GM12878 (cell line): ENCODE data around the gene PLPPR2. TPM values are rescaled to one million over a fixed set of nuclear protein-coding genes. Genes with fewer than 3 reads are reported as not detected.
A peak's percentile ranks its signal among the peaks of the same experiment; 100 is the strongest.
"Not testable (repeated sequence)": the region's sequence is repeated elsewhere in the genome, so short reads cannot be mapped to it uniquely, and the experiment has no call there.

Experiments used
- ATAC-seq: fragments of 200-7000 bp; cut with Tn5 transposase; 3 replicates; pipeline ENCODE4 v1.9.1; 2020; ENCODE audit warnings: mild to moderate bottlenecking, moderate library complexity
- BruUV-seq: library from RNA; stranded (reverse); fragments of 400-500 nt; replicated peaks from 2 replicates; lab custom pipeline; 2021; lab: Mats Ljungman, UMichigan
- CTCF ChIA-PET: fragments of 300-600 bp; sonication (Branson Sonifier 250); formaldehyde crosslinking; extraction: SDS; loops from one replicate; lab custom pipeline; 2021; ENCODE audit warnings: inconsistent platforms; lab: Yijun Ruan, JAX
- POLR2A ChIA-PET: fragments of 350-600 bp; formaldehyde crosslinking; extraction: SDS; loops from one replicate; lab custom pipeline; 2021; ENCODE audit warnings: inconsistent platforms; lab: Charles Lee
- RAD21 ChIA-PET: fragments of 300-600 bp; sonication (Branson Sonifier 250); formaldehyde crosslinking; loops from one replicate; lab custom pipeline; 2023; ENCODE audit warnings: antibody characterized with exemption; ENCODE audit not compliant: unreplicated experiment; lab: Charles Lee
- SMC1A ChIA-PET: fragments of 300-600 bp; sonication (Branson Sonifier 250); formaldehyde crosslinking; loops from one replicate; lab custom pipeline; 2023; ENCODE audit not compliant: unreplicated experiment, uncharacterized antibody; lab: Charles Lee
- DNase-seq: peaks from one replicate; pipeline ENCODE4 v3.0.0-alpha.2; 2011; ENCODE audit warnings: low read depth, low spot score
- FAIRE-seq: peaks from 3 replicates; lab custom pipeline; 2011; peaks lifted over from hg19 to GRCh38; lab: Jason Lieb, UNC
- H2AFZ ChIP-seq: 2 replicates; pipeline ENCODE4 v1.6.0; 2011; ENCODE audit warnings: low read depth, low read length, control low read depth; ENCODE audit not compliant: control insufficient read depth
- H3K27ac ChIP-seq: 2 replicates; pipeline ENCODE4 v1.5.1; 2011; ENCODE audit warnings: control low read depth; ENCODE audit not compliant: control insufficient read depth, insufficient read depth
- H3K27me3 ChIP-seq, 2 experiments: replicated peaks in 1 of 2; 2 replicates each; pipeline versions ENCODE4 v1.6.0 to v1.6.1; 2011; ENCODE audit warnings: low read length in 1 of 2; ENCODE audit not compliant: control insufficient read depth in 2 of 2, insufficient read depth in 2 of 2
- H3K36me3 ChIP-seq, 2 experiments: 2 replicates each; pipeline ENCODE4 v1.5.1; 2011; ENCODE audit warnings: low read length in 1 of 2; ENCODE audit not compliant: control insufficient read depth in 2 of 2, insufficient read depth in 2 of 2
- H3K4me1 ChIP-seq: 2 replicates; pipeline ENCODE4 v1.6.1; 2011; ENCODE audit warnings: mild to moderate bottlenecking, low read length, moderate library complexity, mixed read lengths; ENCODE audit not compliant: control insufficient read depth, insufficient read depth
- H3K4me2 ChIP-seq: 2 replicates; pipeline ENCODE4 v1.6.0; 2011; ENCODE audit warnings: control low read depth; ENCODE audit not compliant: control insufficient read depth, insufficient read depth
- H3K4me3 ChIP-seq: fragments of 200-600 bp; sonication (generic); 2 replicates; pipeline ENCODE4 v1.5.1; 2016
- H3K79me2 ChIP-seq: 2 replicates; pipeline ENCODE4 v1.6.0; 2011; ENCODE audit warnings: low read length; ENCODE audit not compliant: control insufficient read depth, insufficient read depth
- H3K9ac ChIP-seq: 2 replicates; pipeline ENCODE4 v1.8.0; 2011; ENCODE audit warnings: low read length, control low read depth, mixed read lengths; ENCODE audit not compliant: control insufficient read depth, insufficient read depth
- H3K9me3 ChIP-seq: replicated peaks from 3 replicates; pipeline ENCODE4 v1.5.1; 2011; ENCODE audit warnings: mild to moderate bottlenecking, low read length; ENCODE audit not compliant: control insufficient read depth, insufficient read depth
- H4K20me1 ChIP-seq: 2 replicates; pipeline ENCODE4 v1.6.0; 2011; ENCODE audit not compliant: control insufficient read depth, insufficient read depth
- CHD4 ChIP-seq: fragments of 200-600 bp; sonication (generic); IDR thresholded peaks from 2 replicates; pipeline ENCODE4 v1.6.1; 2016; ENCODE audit warnings: mild to moderate bottlenecking
- IKZF1 ChIP-seq: fragments of 450-650 bp; conservative IDR thresholded peaks from 2 replicates; pipeline ENCODE4 v1.6.1; 2017; ENCODE audit warnings: antibody characterized with exemption, mild to moderate bottlenecking
- IKZF2 ChIP-seq, 2 experiments: fragments of 450-650 bp; IDR thresholded peaks; 2 replicates each; pipeline ENCODE4 v1.6.1; 2017; ENCODE audit warnings: mild to moderate bottlenecking in 2 of 2, moderate library complexity in 2 of 2
- NBN ChIP-seq: fragments of 450-650 bp; IDR thresholded peaks from 2 replicates; pipeline ENCODE4 v1.6.1; 2016
- SPI1 ChIP-seq: IDR thresholded peaks from 2 replicates; pipeline ENCODE4 v1.6.1; 2011; ENCODE audit warnings: low read depth, mild to moderate bottlenecking, low read length, moderate library complexity, borderline replicate concordance; ENCODE audit not compliant: insufficient read depth
- TBL1XR1 ChIP-seq: IDR thresholded peaks from 2 replicates; pipeline ENCODE4 v1.6.1; 2012; ENCODE audit warnings: low read depth, low read length, improper control_type of control experiment
- WGBS: methylation state at CpG from one replicate; pipeline ENCODE4 v1.1.6; 2016; ENCODE audit warnings: low lambda C conversion rate; ENCODE audit not compliant: insufficient replicate concordance, insufficient coverage; ENCODE audit errors: missing lambda C conversion rate; 5-methylcytosine and 5-hydroxymethylcytosine counted together
- in situ Hi-C: fragments of 300-500 bp; cut with MboI; formaldehyde crosslinking; loops from 9 replicates; pipeline ENCODE4 v1.14.3; 2018; ENCODE audit warnings: mixed read lengths
- intact Hi-C: fragments of 100-400 bp; cut with micrococcal nuclease; formaldehyde crosslinking; loops from one replicate; pipeline ENCODE4 v1.14.2; 2022; ENCODE audit not compliant: unreplicated experiment
- polyA plus RNA-seq, 11 experiments: library from polyadenylated mRNA; depleted of rRNA in 4 of 11; unstranded in 6 of 11; stranded (reverse) in 5 of 11; fragments of >200 nt; fragmentation: Nextera tagmentation in 4 of 11; fragmentation: Illumina TruSeq in 1 of 11; extraction: Ambion mirVana in 4 of 11; extraction: Trizol in 1 of 11; gene quantifications; 1 replicate in 1 of 11; 2 replicates in 10 of 11; pipeline versions ENCODE4 v1.2.1 to v1.2.3, GENCODE V29; 2011 to 2016; ENCODE audit warnings: inconsistent platforms in 2 of 11, missing spikeins in 2 of 11, low read depth in 1 of 11
- total RNA-seq, 4 experiments: library from RNA; depleted of rRNA in 3 of 4; stranded (reverse); fragments of >200 nt in 3 of 4; fragmentation: Illumina TruSeq in 1 of 4; extraction: Trizol in 1 of 4; gene quantifications; 2 replicates each; pipeline versions ENCODE4 v1.2.1 to v1.2.3, GENCODE V29; 2013 to 2021

The PLPPR2 gene
- total and polyA plus RNA-seq, 10 of the 15 experiments (the other 5 are each of a cell fraction or from before 2014, with no cell fraction given), result 0.09 to 2.8 (median 0.70) TPM

DNA sequence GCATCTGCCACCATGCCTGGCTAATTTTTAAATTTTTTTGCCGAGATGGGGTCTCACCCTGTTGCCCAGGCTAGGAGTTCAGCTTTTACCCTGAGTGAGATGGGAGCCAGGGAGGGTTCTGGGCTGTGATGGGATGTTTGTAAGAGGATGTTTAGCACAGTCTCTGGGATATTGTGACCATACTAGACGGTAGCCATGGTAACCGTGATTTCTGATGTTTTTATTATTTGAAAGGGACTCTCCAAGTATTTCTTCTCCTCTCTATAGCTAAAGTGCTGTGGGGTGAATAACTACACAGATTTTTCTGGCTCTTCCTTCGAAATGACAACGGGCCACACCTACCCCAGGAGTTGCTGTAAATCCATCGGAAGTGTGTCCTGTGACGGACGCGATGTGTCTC is 48.9 kb upstream of the PLPPR2 start (continued):
- TF ChIP-seq TBL1XR1, result no peak
- TF ChIP-seq, all 136 proteins: peak for 0

DNA sequence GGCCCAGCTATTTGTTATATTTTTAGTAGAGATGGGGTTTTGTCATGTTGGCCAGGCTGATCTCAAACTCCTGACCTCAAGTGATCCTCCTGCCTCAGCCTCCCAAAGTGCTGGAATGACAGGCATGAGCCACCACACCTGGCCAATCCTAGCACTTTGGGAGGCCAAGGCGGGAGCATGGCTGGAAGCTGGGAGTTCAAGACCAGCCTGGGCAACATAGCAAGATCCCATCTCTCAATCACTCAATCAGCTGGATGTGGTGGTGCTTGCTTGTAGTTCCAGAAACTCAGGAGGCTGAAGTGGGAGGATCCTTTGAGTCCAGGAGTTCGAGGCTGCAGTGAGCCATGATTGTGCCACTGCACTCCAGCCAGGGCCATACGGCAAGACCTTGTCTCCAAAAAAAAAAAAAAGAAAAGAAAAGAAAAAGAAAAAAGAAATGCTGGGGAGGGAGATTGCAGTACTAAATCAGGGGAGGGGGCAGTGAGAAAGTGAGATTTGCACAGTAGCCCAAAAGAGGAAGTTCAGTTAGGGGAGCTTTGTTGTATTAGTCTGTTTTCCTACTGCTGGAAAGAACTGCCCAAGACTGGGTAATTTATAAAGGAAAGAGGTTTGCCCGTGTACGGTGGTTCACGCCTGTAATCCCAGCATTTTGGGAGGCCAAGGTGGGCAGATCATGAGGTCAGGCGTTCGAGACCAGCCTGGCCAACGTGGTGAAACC is 34.8 kb upstream of the PLPPR2 start:
- H3K36me3 ChIP-seq, H3K27me3 ChIP-seq, H3K79me2 ChIP-seq, H3K9me3 ChIP-seq, intact Hi-C loops, ATAC-seq, H3K9ac ChIP-seq, H3K4me2 ChIP-seq, BruUV-seq, H3K4me3 ChIP-seq, H4K20me1 ChIP-seq, in situ Hi-C loops, DNase-seq, FAIRE-seq, H2AFZ ChIP-seq: not testable (repeated sequence)
- TF ChIP-seq IKZF2 (IDR thresholded peaks at IDR 0.05), result peak in 1 of 2 experiments; percentile 26; a peak in 1 of 4 replicates
- TF ChIP-seq NBN, result 0 out of 2 replicates have a peak, but pooled peaks have one; percentile 47
- TF ChIP-seq SPI1, result peak; percentile 37; the same call in 1 of the 2 replicates
- 0 out of 2 replicates have a peak, but pooled peaks have one; percentile 17 for TF ChIP-seq IKZF1
- 0 out of 2 replicates have a peak, but pooled peaks have one; percentile 29 for TF ChIP-seq CHD4
- RAD21 ChIA-PET, result interaction anchor here (0.6 kb wide), 1 partner anchor 1612 kb away, joined by 3 read pairs; no protein-coding TSS in a partner anchor
- POLR2A ChIA-PET, result interaction anchor here (0.7 to 2.9 kb wide), 4 partner anchors 8 to 448 kb away, joined by 3 to 14 read pairs (median 4); no protein-coding TSS in a partner anchor
- CTCF ChIA-PET, result interaction anchor here (0.5 to 1.0 kb wide), 3 partner anchors 31 to 199 kb away, joined by 4 read pairs; no protein-coding TSS in a partner anchor
- SMC1A ChIA-PET, result interaction anchor here (0.6 to 1.5 kb wide), 4 partner anchors 26 to 131 kb away, joined by 3 to 6 read pairs (median 4); partner anchors contain the start of genes CCDC159 and TMEM205
- Histone ChIP-seq H3K27ac (peak overlapping the region; percentile 16; the same call in 1 of the 2 replicates), H3K4me1 (peaks cover 67% of the 10 kb centered on the region)
- 53% methylated on average over 8 of the region's 9 CpGs for WGBS
